ENCODE results near the gene BHLHE40.

DNA sequence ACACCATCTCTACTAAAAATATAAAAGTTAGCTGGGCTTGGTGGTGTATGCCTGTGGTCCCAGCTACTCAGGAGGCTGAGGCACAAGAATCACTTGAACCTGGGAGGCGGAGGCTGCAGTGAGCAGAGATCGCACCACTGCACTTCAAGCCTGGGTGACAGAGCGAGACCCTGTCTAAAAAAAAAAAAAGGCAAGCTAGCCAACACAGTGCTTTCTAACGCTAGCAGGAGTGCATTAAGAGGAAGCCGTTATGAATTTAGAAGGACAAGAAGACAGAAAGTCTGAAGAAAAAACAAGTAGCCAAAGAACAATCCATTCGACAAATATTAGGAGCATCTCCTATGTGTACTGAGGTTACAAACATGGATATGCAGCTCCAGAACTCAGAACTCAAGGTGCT is 28.6 kb downstream of the BHLHE40 start:
- TF ChIP-seq, protein P1, sequence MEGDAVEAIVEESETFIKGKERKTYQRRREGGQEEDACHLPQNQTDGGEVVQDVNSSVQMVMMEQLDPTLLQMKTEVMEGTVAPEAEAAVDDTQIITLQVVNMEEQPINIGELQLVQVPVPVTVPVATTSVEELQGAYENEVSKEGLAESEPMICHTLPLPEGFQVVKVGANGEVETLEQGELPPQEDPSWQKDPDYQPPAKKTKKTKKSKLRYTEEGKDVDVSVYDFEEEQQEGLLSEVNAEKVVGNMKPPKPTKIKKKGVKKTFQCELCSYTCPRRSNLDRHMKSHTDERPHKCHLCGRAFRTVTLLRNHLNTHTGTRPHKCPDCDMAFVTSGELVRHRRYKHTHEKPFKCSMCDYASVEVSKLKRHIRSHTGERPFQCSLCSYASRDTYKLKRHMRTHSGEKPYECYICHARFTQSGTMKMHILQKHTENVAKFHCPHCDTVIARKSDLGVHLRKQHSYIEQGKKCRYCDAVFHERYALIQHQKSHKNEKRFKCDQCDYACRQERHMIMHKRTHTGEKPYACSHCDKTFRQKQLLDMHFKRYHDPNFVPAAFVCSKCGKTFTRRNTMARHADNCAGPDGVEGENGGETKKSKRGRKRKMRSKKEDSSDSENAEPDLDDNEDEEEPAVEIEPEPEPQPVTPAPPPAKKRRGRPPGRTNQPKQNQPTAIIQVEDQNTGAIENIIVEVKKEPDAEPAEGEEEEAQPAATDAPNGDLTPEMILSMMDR (conservative IDR thresholded peaks at IDR 0.05 in 1 of 2, IDR thresholded peaks at IDR 0.05 in 1 of 2; ENCODE audit: low read depth in 1 of 2, low read length in 2 of 2) = no peak
- no peak for TF ChIP-seq EZH2 (IDR thresholded peaks at IDR 0.05; ENCODE audit: low read length, missing control alignments)

Measured in fibroblast of lung (primary cell).